T-helper 2 cell (primary cell): ENCODE results near the gene PTPRN2.

Experiments used
- DNase-seq, 5 experiments: peaks; one replicate each; pipeline versions ENCODE4 v3.0.0 to v3.0.0-alpha.2; 2012 to 2022

The PTPRN2 gene

GRCh38 chr7:158123753-158124152 is 463.9 kb downstream of the PTPRN2 start:
- no peak for DNase-seq

GRCh38 chr7:158123214-158123613 is 464.4 kb downstream of the PTPRN2 start:
- DNase-seq, result no peak

GRCh38 chr7:158121441-158122045 is 466.1 kb downstream of the PTPRN2 start:
- DNase-seq, result no peak

GRCh38 chr7:158120716-158121115 is 466.9 kb downstream of the PTPRN2 start:
- DNase-seq, result no peak

GRCh38 chr7:158120316-158120715 is 467.3 kb downstream of the PTPRN2 start:
- DNase-seq, result no peak

GRCh38 chr7:158117341-158118222 is 470.0 kb downstream of the PTPRN2 start:
- DNase-seq, result no peak

GRCh38 chr7:158116235-158116634 is 471.4 kb downstream of the PTPRN2 start:
- no peak for DNase-seq

- no peak for DNase-seq
Measured at GRCh38 chr7:158114056-158114850, 473.4 kb downstream of the PTPRN2 start.

- DNase-seq, result no peak
Measured at GRCh38 chr7:158113321-158114025, 474.1 kb downstream of the PTPRN2 start.

GRCh38 chr7:158112571-158113320 is 474.9 kb downstream of the PTPRN2 start:
- no peak for DNase-seq

GRCh38 chr7:158111906-158112570 is 475.6 kb downstream of the PTPRN2 start:
- DNase-seq, result no peak

- DNase-seq, result no peak
Measured at GRCh38 chr7:158111049-158111751, 476.4 kb downstream of the PTPRN2 start.

- DNase-seq, result no peak
Measured at GRCh38 chr7:158110661-158111048, 477.0 kb downstream of the PTPRN2 start.

GRCh38 chr7:158110034-158110590 is 477.5 kb downstream of the PTPRN2 start:
- no peak for DNase-seq

GRCh38 chr7:158109364-158110033 is 478.1 kb downstream of the PTPRN2 start:
- DNase-seq, result peak in 1 of 5 experiments; percentile 3

- DNase-seq, result no peak
Measured at GRCh38 chr7:158108646-158109293, 478.9 kb downstream of the PTPRN2 start.

- DNase-seq, result no peak
Measured at GRCh38 chr7:158107806-158108205, 479.8 kb downstream of the PTPRN2 start.

- DNase-seq, result no peak
Measured at GRCh38 chr7:158106272-158106671, 481.4 kb downstream of the PTPRN2 start.

- no peak for DNase-seq
Measured at GRCh38 chr7:158103378-158103777, 484.2 kb downstream of the PTPRN2 start.
